OCI-LY1 (cell line): ENCODE results near the gene SCLY.

Experiments used
- H2AFZ ChIP-seq: fragments of 200-600 bp; sonication (generic), shearing (Covaris generic); 2 replicates; pipeline ENCODE4 v1.6.0; 2014; ENCODE audit warnings: antibody characterized with exemption, mild to moderate bottlenecking, low read length
- H3F3A ChIP-seq: fragments of 200-600 bp; sonication (generic), shearing (Covaris generic); 2 replicates; pipeline ENCODE4 v1.6.0; 2014; ENCODE audit warnings: mild to moderate bottlenecking, antibody characterized with exemption, low read length, moderate library complexity; ENCODE audit not compliant: insufficient read depth
- H3K27ac ChIP-seq: fragments of 200-600 bp; sonication (generic); 2 replicates; pipeline ENCODE4 v1.5.1; 2014; ENCODE audit warnings: low read length, mixed run types, mild to moderate bottlenecking, low read depth; ENCODE audit not compliant: poor library complexity, severe bottlenecking
- H3K27me3 ChIP-seq: fragments of 200-600 bp; sonication (generic); 2 replicates; pipeline ENCODE4 v1.6.0; 2014; ENCODE audit warnings: antibody characterized with exemption, mild to moderate bottlenecking, low read length, moderate library complexity; ENCODE audit not compliant: insufficient read depth
- H3K36me3 ChIP-seq: fragments of 200-600 bp; sonication (generic); 2 replicates; pipeline ENCODE4 v1.6.1; 2014; ENCODE audit warnings: mild to moderate bottlenecking, antibody characterized with exemption, low read length, moderate library complexity, mixed read lengths; ENCODE audit not compliant: insufficient read depth
- H3K4me1 ChIP-seq: fragments of 200-600 bp; sonication (generic); 2 replicates; pipeline ENCODE4 v1.5.1; 2014; ENCODE audit warnings: mild to moderate bottlenecking, low read length, moderate library complexity; ENCODE audit not compliant: insufficient read depth, severe bottlenecking
- H3K4me2 ChIP-seq: fragments of 200-600 bp; sonication (generic), shearing (Covaris generic); 2 replicates; pipeline ENCODE4 v1.6.1; 2014; ENCODE audit warnings: low read length
- H3K4me3 ChIP-seq: fragments of 200-600 bp; sonication (generic); 2 replicates; pipeline ENCODE4 v1.5.1; 2014; ENCODE audit warnings: low read length, low read depth, mild to moderate bottlenecking, mixed read lengths; ENCODE audit not compliant: poor library complexity, severe bottlenecking
- H3K79me2 ChIP-seq: fragments of 200-600 bp; shearing (Covaris generic); 2 replicates; pipeline ENCODE4 v1.6.1; 2016; ENCODE audit warnings: mixed run types, low read length, mixed read lengths; ENCODE audit not compliant: insufficient read depth
- H3K9ac ChIP-seq: fragments of 200-600 bp; sonication (generic), shearing (Covaris generic); 2 replicates; pipeline ENCODE4 v1.6.1; 2014; ENCODE audit warnings: mild to moderate bottlenecking, low read length, mixed read lengths
- H3K9me2 ChIP-seq: fragments of 200-600 bp; sonication (generic), shearing (Covaris generic); 2 replicates; pipeline ENCODE4 v1.6.1; 2014; ENCODE audit warnings: low read depth, mild to moderate bottlenecking, low read length, mixed read lengths
- H3K9me3 ChIP-seq: fragments of 200-600 bp; shearing (Covaris generic); 2 replicates; pipeline ENCODE4 v1.6.1; 2014; ENCODE audit warnings: low read length, mixed read lengths
- H4K20me1 ChIP-seq: fragments of 200-600 bp; sonication (generic), shearing (Covaris generic); 2 replicates; pipeline ENCODE4 v1.6.0; 2016; ENCODE audit warnings: mild to moderate bottlenecking, low read length; ENCODE audit not compliant: insufficient read depth
- EZH2 ChIP-seq: fragments of 200-600 bp; sonication (generic), shearing (Covaris generic); IDR thresholded peaks from 2 replicates; pipeline ENCODE4 v1.8.0; 2017; ENCODE audit warnings: borderline replicate concordance, mixed run types, mild to moderate bottlenecking, antibody characterized with exemption, low read length, moderate library complexity, mixed read lengths
- TF ChIP-seq, protein P1 (sequence below): fragments of 200-600 bp; sonication (generic), shearing (Covaris generic); IDR thresholded peaks from 2 replicates; pipeline ENCODE4 v1.5.1; 2017; ENCODE audit warnings: mild to moderate bottlenecking, antibody characterized with exemption, low read length, moderate library complexity, mixed read lengths

SCLY gene

GRCh38 chr2:238091436-238092060 lies 30.7 kb downstream of the SCLY start:
- no peaks in the 10 kb centered on the region for H3K4me1 ChIP-seq
- 0 out of 2 replicates have a peak, but pooled peaks cover 4% of the 10 kb centered on the region for H3K27me3 ChIP-seq
- peaks cover 7% of the 10 kb centered on the region; the same call in 1 of the 2 replicates for H3K36me3 ChIP-seq
- no peak for TF ChIP-seq EZH2
- TF ChIP-seq, protein P1, sequence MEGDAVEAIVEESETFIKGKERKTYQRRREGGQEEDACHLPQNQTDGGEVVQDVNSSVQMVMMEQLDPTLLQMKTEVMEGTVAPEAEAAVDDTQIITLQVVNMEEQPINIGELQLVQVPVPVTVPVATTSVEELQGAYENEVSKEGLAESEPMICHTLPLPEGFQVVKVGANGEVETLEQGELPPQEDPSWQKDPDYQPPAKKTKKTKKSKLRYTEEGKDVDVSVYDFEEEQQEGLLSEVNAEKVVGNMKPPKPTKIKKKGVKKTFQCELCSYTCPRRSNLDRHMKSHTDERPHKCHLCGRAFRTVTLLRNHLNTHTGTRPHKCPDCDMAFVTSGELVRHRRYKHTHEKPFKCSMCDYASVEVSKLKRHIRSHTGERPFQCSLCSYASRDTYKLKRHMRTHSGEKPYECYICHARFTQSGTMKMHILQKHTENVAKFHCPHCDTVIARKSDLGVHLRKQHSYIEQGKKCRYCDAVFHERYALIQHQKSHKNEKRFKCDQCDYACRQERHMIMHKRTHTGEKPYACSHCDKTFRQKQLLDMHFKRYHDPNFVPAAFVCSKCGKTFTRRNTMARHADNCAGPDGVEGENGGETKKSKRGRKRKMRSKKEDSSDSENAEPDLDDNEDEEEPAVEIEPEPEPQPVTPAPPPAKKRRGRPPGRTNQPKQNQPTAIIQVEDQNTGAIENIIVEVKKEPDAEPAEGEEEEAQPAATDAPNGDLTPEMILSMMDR = no peak
- no peak overlapping the region for H3K4me3 ChIP-seq
- no peak overlapping the region for H3K9ac ChIP-seq
- no peaks in the 10 kb centered on the region for H3K9me2 ChIP-seq
- no peaks in the 10 kb centered on the region for H4K20me1 ChIP-seq
- no peaks in the 10 kb centered on the region for H3F3A ChIP-seq
- no peak overlapping the region for H2AFZ ChIP-seq
- H3K79me2 ChIP-seq = no peaks in the 10 kb centered on the region
- no peak overlapping the region for H3K27ac ChIP-seq
- no peak overlapping the region for H3K4me2 ChIP-seq
- H3K9me3 ChIP-seq = no peaks in the 10 kb centered on the region

GRCh38 chr2:238092486-238093035 lies 31.8 kb downstream of the SCLY start:
- no peak overlapping the region for H2AFZ ChIP-seq
- no peaks in the 10 kb centered on the region for H3K79me2 ChIP-seq
- TF ChIP-seq, protein P1 = no peak
- no peak for TF ChIP-seq EZH2
- H3K9me2 ChIP-seq = no peaks in the 10 kb centered on the region
- no peak overlapping the region for H3K4me3 ChIP-seq
- peaks cover 7% of the 10 kb centered on the region; the same call in 1 of the 2 replicates for H3K36me3 ChIP-seq
- H3K4me1 ChIP-seq = no peaks in the 10 kb centered on the region
- no peaks in the 10 kb centered on the region for H3K9me3 ChIP-seq
- no peak overlapping the region for H3K4me2 ChIP-seq
- H3K9ac ChIP-seq = no peak overlapping the region
- no peaks in the 10 kb centered on the region for H3F3A ChIP-seq
- H3K27me3 ChIP-seq = 0 out of 2 replicates have a peak, but pooled peaks cover 4% of the 10 kb centered on the region
- H4K20me1 ChIP-seq = no peaks in the 10 kb centered on the region
- H3K27ac ChIP-seq = no peak overlapping the region

DNA sequence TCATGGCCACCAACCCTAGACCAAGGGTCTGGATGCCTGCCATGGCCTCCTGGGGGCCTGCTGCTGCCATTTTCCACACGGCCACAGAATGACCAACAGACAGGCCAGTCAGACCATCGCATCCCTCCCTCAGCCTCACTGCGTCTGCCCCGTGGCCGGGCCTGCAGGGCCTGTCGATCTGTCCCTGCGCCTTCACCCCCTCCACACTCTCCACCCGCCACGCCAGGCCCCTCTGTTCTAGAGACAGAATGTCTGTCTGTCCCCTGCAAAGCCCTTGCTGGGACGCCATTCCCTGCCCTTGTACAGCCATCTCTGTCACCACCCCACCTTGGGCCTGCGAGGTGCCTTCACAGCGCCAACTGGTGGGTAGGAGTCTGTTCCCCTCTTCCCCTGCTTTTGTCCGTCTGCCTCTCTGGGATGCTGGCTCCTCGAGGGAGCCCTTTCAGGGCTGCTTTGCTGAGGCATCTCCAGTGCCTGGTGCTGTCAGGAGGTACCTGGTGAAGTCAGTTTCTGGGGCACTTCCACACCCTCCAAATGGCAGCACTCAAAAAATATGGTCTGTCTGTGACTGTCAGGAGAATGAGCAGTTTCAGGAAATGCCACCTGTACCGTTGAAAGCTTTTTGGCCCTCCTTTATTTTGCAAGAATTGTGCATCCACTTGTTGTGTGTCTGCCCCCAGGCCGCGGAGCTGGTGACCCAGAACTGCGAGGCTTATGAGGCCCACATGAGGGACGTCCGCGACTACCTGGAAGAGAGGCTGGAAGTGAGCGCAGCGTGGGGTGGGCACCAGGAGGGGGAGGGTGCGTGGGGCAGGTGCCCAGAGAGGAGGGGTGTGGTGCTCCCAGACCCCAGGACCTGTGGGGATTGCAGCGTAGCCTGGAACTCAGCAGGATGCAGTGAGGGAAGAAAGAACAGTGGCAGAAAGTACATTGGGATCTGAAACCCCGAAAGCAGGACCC lies 32.7 kb downstream of the SCLY start:
- no peaks in the 10 kb centered on the region for H4K20me1 ChIP-seq
- no peaks in the 10 kb centered on the region for H3K79me2 ChIP-seq
- H3F3A ChIP-seq = no peaks in the 10 kb centered on the region
- H3K36me3 ChIP-seq = peaks cover 7% of the 10 kb centered on the region; the same call in 1 of the 2 replicates
- H3K9me2 ChIP-seq = no peaks in the 10 kb centered on the region
- 0 out of 2 replicates have a peak, but pooled peaks cover 4% of the 10 kb centered on the region for H3K27me3 ChIP-seq
- no peak overlapping the region for H3K9ac ChIP-seq
- H3K4me3 ChIP-seq = no peak overlapping the region
- H3K4me1 ChIP-seq = peaks cover under 1% of the 10 kb centered on the region
- H3K9me3 ChIP-seq = no peaks in the 10 kb centered on the region
- TF ChIP-seq, protein P1 = no peak
- TF ChIP-seq EZH2 = no peak
- no peak overlapping the region for H2AFZ ChIP-seq
- H3K27ac ChIP-seq = no peak overlapping the region
- H3K4me2 ChIP-seq = no peak overlapping the region
